Stimulated activated CD4-positive, alpha-beta T cell treated with anti-CD3 and anti-CD28 coated beads, Interleukin-15, amount 100 ng/mL, for 1 hour (primary cell): ENCODE measurements around the gene UQCC5.
"Not testable (repeated sequence)": the region's sequence is repeated elsewhere in the genome, so short reads cannot be mapped to it uniquely, and the experiment has no call there.

Experiments
- DNase-seq, 2 donors: peaks; one replicate each; pipeline ENCODE4 v3.0.0-alpha.2; 2020; ENCODE audit warnings: low read depth in 1 of 2, low spot score in 1 of 2

The UQCC5 gene

GRCh38 chr3:52521881-52522650 lies 14.3 kb upstream of the UQCC5 start:
- DNase-seq = no peak

GRCh38 chr3:52522651-52523251 lies 13.7 kb upstream of the UQCC5 start:
- DNase-seq = no peak

- DNase-seq = no peak
Observed at GRCh38 chr3:52523386-52524257, 12.8 kb upstream of the UQCC5 start.

- DNase-seq = no peak
Observed at GRCh38 chr3:52524258-52524751, 12.1 kb upstream of the UQCC5 start.

GRCh38 chr3:52524752-52525679 lies 11.4 kb upstream of the UQCC5 start:
- no peak for DNase-seq

GRCh38 chr3:52525680-52526561 lies 10.5 kb upstream of the UQCC5 start:
- DNase-seq = no peak

GRCh38 chr3:52526671-52527038 lies 9.8 kb upstream of the UQCC5 start:
- DNase-seq = not testable (repeated sequence)

- no peak for DNase-seq
Observed at GRCh38 chr3:52527039-52527731, 9.2 kb upstream of the UQCC5 start.

- no peak for DNase-seq
Observed at GRCh38 chr3:52527732-52528585, 8.4 kb upstream of the UQCC5 start.

GRCh38 chr3:52528586-52529375 lies 7.6 kb upstream of the UQCC5 start:
- DNase-seq = no peak

GRCh38 chr3:52529376-52530333 lies 6.8 kb upstream of the UQCC5 start:
- DNase-seq = no peak

GRCh38 chr3:52530918-52531826 lies 5.2 kb upstream of the UQCC5 start:
- peak in 1 of 2 donors; percentile 0 for DNase-seq

GRCh38 chr3:52531860-52532516 lies 4.4 kb upstream of the UQCC5 start:
- DNase-seq = peak in 1 of 2 donors; percentile 1

GRCh38 chr3:52532517-52532837 lies 3.9 kb upstream of the UQCC5 start:
- no peak for DNase-seq
